Neural cell (in vitro differentiated cells): Measurements from ENCODE around the gene INPP5F.

Source experiments
- CTCF ChIP-seq: fragments of 450-650 bp; IDR thresholded peaks from 2 replicates; pipeline ENCODE4 v1.5.1; 2014; ENCODE audit warnings: antibody characterized with exemption, mild to moderate bottlenecking, moderate library complexity; ENCODE audit not compliant: poor library complexity, severe bottlenecking
- EZH2 ChIP-seq: fragments of 200-600, 300-800 bp; shearing (Covaris generic), sonication (generic); IDR thresholded peaks from 2 replicates; pipeline ENCODE4 v1.6.1; 2014; ENCODE audit warnings: antibody characterized with exemption, low read length, borderline replicate concordance, mild to moderate bottlenecking; ENCODE audit not compliant: insufficient read depth, poor library complexity, severe bottlenecking
- POLR2AphosphoS5 ChIP-seq: IDR thresholded peaks from 2 replicates; pipeline ENCODE4 v1.6.1; 2012

- TF ChIP-seq CTCF (no peak), POLR2AphosphoS5 (no peak), EZH2 (no peak)
Observed at GRCh38 chr10:119772334-119772733, 46.5 kb downstream of the INPP5F start.
